HG02798 (cell line): ENCODE data around the gene GINM1.
A peak's percentile ranks its signal among the peaks of the same experiment; 100 is the strongest.

Experiments
- ATAC-seq: cut with Tn5 transposase; IDR thresholded peaks from one replicate; pipeline ENCODE4 v1.9.1; 2021; ENCODE audit warnings: mild to moderate bottlenecking; ENCODE audit not compliant: unreplicated experiment, poor library complexity

The GINM1 gene, protein sequence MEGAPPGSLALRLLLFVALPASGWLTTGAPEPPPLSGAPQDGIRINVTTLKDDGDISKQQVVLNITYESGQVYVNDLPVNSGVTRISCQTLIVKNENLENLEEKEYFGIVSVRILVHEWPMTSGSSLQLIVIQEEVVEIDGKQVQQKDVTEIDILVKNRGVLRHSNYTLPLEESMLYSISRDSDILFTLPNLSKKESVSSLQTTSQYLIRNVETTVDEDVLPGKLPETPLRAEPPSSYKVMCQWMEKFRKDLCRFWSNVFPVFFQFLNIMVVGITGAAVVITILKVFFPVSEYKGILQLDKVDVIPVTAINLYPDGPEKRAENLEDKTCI

DNA sequence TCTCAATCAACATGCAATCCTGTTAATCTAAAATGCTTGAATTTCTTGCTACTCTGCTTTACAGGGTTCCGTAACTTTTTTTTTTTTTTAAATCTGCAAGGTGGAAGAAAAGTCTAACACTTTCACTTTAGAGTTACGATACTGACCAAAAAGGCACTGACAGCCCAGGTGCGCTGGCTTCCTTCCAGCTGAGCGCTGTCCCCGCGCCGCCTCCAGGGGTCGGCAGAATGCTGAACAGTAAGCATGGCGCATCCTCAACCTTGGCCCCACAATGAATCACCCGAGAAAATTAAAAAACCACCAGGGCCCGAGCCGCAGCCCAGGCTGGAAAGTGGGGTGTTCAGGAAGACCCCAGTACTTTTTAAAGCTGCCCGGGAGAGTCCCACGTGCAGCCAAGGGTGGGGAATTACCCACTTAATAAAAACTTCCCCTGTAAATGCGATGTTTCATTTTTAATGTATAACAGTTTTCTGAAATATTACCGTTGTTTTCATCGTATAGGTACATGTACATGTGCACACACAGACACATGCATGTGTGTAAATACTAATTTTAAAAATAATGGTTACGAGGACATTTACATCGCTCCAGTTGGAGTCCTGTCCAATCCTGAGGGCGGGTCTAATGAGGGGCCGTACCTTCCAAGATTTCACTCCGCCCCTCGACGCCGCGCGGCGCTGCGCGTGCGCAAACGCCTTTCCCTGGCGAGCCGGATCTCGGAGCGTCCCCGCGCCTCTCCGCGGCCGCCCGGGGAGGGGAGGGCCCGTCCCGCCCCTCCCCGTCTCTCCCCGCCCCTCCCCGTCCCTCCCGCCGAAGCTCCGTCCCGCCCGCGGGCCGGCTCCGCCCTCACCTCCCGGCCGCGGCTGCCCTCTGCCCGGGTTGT lies at the start of gene GINM1:
Gene GINM1 (plus strand): TSS at position 849 of the 883 bp plus-strand sequence. CDS start 40 bp downstream, outside the sequence.
- peak; percentile 89 for ATAC-seq

DNA sequence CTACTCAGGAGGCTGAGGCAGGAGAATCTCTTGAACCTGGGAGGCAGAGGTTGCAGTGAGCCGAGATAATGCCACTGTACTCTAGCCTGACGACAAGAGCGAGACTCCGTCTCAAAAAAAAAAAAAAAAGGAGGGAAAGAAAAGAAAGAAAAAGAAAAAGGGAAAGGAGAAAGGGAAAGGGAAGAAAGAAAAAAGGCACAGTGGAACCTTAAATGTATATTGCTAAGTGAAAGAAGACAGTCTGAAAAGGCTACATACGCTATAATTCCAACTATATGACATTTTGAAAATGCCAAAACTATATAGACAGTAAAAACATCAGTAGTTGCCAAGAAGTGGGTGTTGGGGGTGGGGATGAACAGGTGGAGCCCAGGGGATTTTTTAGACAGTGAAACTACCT lies 36.5 kb upstream of the GINM1 start:
- no peak for ATAC-seq

DNA sequence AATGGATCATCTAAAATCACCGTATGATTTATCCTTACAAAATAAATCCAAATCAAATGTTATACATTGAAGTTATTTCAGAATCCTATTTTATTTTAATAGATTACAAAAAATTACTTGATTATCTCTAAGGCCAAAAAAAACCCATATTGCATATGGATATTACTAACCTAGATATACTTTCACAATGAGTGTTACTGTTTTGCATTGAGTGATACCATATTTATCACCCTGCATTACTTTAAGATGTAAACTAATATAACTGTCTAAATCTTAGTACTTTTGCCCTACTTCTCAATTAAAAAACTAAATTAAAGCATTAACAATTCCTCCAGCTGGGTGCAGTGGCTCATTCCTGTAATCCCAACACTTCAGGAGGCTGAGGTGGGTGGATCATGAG lies 31.4 kb upstream of the GINM1 start:
- ATAC-seq, result no peak

GRCh38 chr6:149541139-149541538 lies 25.0 kb upstream of the GINM1 start:
- ATAC-seq, result no peak

GRCh38 chr6:149544646-149545257 lies 21.4 kb upstream of the GINM1 start:
- ATAC-seq, result no peak

DNA sequence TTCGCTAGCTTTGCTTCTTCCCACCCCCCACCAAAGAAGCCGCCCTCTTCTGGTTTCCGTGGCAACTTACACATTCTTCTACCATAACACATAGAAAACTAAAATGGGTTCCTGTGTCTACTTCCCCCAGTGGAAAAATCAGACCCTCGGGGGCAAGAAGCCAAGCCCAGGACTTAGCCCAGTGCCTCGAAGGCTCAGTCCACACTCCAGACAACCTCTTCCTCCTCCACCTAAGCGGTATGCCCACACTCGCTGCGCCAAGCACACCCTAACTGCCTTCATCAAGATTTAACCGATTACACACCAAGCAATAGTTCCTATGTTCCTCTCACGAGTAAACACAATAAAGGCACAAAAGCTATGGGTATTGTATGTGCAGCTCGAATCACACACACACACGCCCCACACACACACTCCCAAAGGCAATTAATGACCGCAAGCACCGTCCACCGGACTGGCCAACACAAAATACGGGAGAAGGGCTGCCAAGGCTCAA lies 20.9 kb upstream of the GINM1 start:
- ATAC-seq, result no peak

GRCh38 chr6:149545754-149546471 lies 20.3 kb upstream of the GINM1 start, which contains the start of gene PPIL4:
Gene PPIL4, minus strand, starts transcription at chr6:149546043. Its CDS starts 38 bp downstream, at chr6:149546005.
- ATAC-seq, result peak; percentile 96

DNA sequence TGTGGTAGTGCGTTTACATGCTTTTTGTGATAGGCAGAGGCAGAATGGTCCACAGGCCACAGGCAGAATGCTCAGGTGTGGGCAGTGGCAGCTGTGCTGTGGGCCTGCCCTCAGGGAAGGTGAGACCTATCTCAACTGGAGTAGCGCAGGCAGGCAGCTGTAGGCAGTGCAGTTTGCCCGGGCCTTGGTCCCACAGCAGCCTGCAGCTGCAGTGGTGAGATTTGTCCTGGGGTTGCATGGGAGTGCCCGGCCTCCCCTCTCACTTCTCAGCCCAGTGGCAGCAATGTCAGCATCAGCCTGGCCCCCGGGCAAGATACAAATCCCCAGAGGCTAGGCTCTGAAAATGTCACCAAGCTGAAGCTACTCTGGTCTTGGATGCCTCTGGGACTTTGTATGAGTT lies 14.3 kb upstream of the GINM1 start:
- ATAC-seq, result no peak

DNA sequence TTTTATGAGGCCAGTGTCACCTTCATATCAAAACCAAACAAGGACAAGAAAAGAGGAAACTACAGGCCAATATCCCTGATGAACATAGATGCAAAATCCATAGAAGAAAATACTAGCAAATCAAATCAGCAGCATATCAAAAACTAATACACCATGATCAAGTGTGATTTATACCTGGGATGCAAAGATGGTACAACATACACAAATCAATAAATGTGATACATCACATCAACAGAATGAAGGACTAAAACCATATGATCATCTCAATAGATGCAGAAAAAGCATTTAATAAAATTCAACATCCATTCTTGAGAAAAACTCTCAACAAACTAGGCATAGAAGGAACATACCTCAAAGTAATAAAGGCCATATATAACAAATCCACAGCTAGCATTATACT lies 8.1 kb upstream of the GINM1 start:
- no peak for ATAC-seq

DNA sequence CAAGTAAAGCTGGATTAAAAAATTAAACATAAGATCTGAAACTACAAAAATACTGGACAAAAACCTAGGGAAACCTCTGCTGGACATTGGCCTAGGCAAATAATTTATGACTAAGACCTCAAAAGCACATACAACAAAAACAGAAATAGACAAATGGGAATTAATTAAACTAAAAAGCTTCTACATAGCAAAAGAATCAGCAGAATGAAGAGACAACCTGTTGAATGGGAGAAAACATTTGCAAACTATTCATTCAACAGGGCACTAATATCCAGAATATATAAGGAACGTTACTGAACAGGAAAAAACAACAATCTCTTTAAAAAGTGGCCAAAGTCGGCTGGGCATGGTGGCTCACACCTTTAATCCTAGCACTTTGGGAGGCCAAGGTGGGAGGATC lies 6.8 kb upstream of the GINM1 start:
- no peak for ATAC-seq

DNA sequence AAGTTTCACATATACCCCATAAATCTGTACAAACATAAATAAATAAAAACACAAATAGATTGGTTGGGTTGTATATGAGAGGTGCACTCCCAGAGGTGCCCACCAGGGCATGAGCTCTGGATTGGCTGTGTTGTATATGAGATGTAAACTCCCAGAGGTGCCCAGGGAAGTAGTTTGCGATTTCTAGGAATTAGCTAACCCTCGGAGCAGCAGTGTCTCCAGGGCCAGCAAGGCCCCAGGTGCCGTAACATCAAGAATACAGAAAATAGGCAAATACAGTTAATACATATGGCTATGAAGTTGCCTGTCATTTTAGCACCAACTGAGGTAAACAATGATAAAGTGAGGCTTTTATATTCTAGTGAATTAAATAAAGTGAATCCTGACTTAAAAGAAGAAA lies 5.4 kb upstream of the GINM1 start:
- no peak for ATAC-seq

- no peak for ATAC-seq
Observed at GRCh38 chr6:149563203-149563927, 2.8 kb upstream of the GINM1 start.

DNA sequence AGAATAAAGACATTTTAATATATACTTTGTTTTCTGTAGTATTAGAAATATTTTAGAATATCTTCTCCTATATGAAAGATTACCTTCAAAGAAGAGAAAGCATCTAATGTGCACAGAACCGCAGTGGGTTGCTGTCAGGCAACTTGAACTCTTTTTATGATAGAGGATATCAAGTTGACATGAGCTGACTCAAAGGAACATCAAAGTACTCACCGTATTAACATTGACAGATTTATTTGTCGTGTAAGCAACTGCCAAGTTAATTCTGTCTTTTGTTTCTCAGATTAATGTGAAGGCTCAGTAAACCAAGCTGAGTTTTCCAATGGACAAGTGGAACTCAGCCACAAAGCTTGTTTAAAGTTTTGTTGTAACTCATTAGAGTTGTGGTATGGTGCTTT lies 2.2 kb upstream of the GINM1 start:
- ATAC-seq, result no peak

DNA sequence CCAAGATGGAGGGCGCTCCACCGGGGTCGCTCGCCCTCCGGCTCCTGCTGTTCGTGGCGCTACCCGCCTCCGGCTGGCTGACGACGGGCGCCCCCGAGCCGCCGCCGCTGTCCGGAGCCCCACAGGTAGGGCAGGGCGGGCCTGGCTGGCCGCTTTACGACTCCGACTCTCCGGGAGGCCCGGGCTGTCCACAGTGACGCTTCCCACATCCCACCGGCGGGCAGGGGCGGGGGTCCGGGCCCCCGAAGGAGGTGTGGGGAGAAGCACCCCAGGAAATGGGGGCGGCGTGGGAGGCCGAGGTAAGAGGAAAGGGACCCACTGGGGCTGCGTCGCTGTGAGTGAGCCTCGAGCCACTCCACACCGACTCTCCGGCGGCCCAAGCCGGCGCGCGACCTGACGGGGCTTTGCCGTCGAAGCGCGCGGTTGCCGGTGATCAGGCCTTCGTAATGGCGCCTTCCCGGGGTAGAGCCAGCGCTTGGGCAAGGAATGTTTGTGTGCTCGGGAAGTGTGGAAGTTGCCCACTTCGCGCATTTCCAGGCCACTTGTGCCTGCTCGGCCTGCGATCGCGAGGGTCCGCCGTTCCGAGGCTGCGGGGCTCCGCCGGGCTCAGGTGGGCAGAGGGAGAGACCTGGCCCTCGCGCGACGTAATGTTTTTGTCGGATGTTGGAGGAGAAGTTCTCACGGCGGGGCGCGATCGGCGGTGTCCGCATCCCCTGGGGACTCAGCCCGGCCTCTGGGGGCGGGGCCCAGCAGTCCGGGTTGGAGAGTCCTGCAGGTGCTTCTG lies 427 bp downstream of the GINM1 start:
- ATAC-seq, result peak; percentile 14

DNA sequence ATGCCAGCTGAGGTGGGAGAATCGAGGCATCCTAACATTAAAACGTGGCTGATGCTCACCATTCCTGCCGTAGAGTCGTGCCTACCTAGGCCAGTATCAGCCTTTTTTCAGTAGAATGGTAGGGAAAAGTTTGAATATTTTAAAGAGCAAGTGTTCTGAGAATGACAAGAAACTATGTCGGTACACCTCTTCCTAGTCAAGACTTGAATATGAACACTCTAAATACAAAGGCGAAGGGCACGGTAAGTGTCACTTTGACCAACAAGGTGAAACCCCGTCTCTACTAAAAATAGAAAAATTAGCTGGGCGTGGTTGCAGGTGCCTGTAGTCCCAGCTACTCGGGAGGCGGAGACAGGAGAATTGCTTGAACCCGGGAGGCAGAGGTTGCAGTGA lies 1.0 kb downstream of the GINM1 start:
- ATAC-seq, result no peak

- ATAC-seq, result no peak
Observed at GRCh38 chr6:149567945-149568585, 1.9 kb downstream of the GINM1 start.

DNA sequence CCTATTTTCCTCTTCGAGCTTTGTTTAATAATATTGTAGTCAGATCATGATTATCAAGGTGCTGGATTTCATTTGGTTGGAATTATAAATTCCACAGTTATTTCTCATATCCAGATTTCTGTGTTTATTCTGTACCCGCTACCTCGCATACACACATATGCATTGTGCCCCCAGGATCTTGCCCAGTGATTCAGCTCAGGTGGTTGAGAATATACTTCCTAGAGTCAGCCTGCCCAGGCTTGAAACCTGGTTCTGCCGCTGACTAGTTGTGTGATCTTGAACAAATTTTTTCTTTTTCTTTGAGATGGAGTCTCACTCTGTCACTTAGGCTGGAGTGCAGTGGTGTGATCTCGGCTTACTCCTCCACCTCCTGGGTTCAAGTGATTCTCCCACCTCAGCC lies 14.7 kb downstream of the GINM1 start:
- ATAC-seq, result no peak

GRCh38 chr6:149581349-149581748 lies 15.2 kb downstream of the GINM1 start:
- no peak for ATAC-seq
